GM12873 (cell line): ENCODE results near the gene CHCHD3.

Experiments used
- CTCF ChIP-seq: IDR thresholded peaks from 2 replicates; pipeline ENCODE4 v1.5.1; 2012; ENCODE audit warnings: low read depth, mild to moderate bottlenecking, moderate library complexity, low read length, control low read depth; ENCODE audit not compliant: insufficient read depth; ENCODE audit errors: missing control alignments

The CHCHD3 gene

GRCh38 chr7:132877573-132877972 lies 204.3 kb downstream of the CHCHD3 start:
- no peak for TF ChIP-seq CTCF

GRCh38 chr7:132876576-132876975 lies 205.3 kb downstream of the CHCHD3 start:
- no peak for TF ChIP-seq CTCF

GRCh38 chr7:132872034-132872433 lies 209.9 kb downstream of the CHCHD3 start:
- TF ChIP-seq CTCF = no peak

GRCh38 chr7:132871419-132871818 lies 210.5 kb downstream of the CHCHD3 start:
- no peak for TF ChIP-seq CTCF

- no peak for TF ChIP-seq CTCF
Measured at GRCh38 chr7:132869166-132869861, 212.6 kb downstream of the CHCHD3 start.

- no peak for TF ChIP-seq CTCF
Measured at GRCh38 chr7:132866551-132866950, 215.3 kb downstream of the CHCHD3 start.

- no peak for TF ChIP-seq CTCF
Measured at GRCh38 chr7:132866144-132866531, 215.8 kb downstream of the CHCHD3 start.
